H9 (cell line): ENCODE measurements around the gene HIP1R. TPM values are rescaled to one million over a fixed set of nuclear protein-coding genes. Genes with fewer than 3 reads are reported as not detected.

Source experiments
- DNase-seq: peaks from one replicate; pipeline ENCODE4 v3.0.0-alpha.2; 2017
- H2AFZ ChIP-seq: one replicate; pipeline ENCODE4 v1.6.1; 2013; ENCODE audit warnings: mild to moderate bottlenecking, low read length, control low read depth, moderate library complexity
- H2AK5ac ChIP-seq: 2 replicates; pipeline ENCODE4 v1.6.1; 2013; ENCODE audit warnings: low read length, control low read depth, mixed read lengths; ENCODE audit not compliant: insufficient read length
- H2BK120ac ChIP-seq: one replicate; pipeline ENCODE4 v1.6.1; 2013; ENCODE audit warnings: low read depth, mild to moderate bottlenecking, low read length, control low read depth, inconsistent platforms; ENCODE audit not compliant: poor library complexity, severe bottlenecking
- H2BK12ac ChIP-seq: 2 replicates; pipeline ENCODE4 v1.6.1; 2013; ENCODE audit warnings: low read length, control low read depth, mixed read lengths, low read depth; ENCODE audit not compliant: insufficient read length
- H2BK15ac ChIP-seq: 2 replicates; pipeline ENCODE4 v1.6.1; 2013; ENCODE audit warnings: low read depth, low read length, control low read depth
- H2BK20ac ChIP-seq: one replicate; pipeline ENCODE4 v1.6.1; 2013; ENCODE audit warnings: low read depth, mild to moderate bottlenecking, low read length, control low read depth, inconsistent platforms; ENCODE audit not compliant: poor library complexity, severe bottlenecking
- H2BK5ac ChIP-seq: 2 replicates; pipeline ENCODE4 v1.6.1; 2013; ENCODE audit warnings: low read length, control low read depth, mixed read lengths; ENCODE audit not compliant: insufficient read length
- H3K14ac ChIP-seq: 2 replicates; pipeline ENCODE4 v1.6.1; 2013; ENCODE audit warnings: low read length, control low read depth; ENCODE audit not compliant: insufficient read depth
- H3K18ac ChIP-seq: 2 replicates; pipeline ENCODE4 v1.6.1; 2013; ENCODE audit warnings: low read depth, mild to moderate bottlenecking, mixed read lengths, low read length, control low read depth; ENCODE audit not compliant: insufficient read length
- H3K23ac ChIP-seq: 2 replicates; pipeline ENCODE4 v1.6.1; 2013; ENCODE audit warnings: low read length, control low read depth, mixed read lengths, low read depth; ENCODE audit not compliant: insufficient read length
- H3K23me2 ChIP-seq: 2 replicates; pipeline ENCODE4 v1.6.1; 2013; ENCODE audit warnings: low read depth, mild to moderate bottlenecking, mixed read lengths, low read length, control low read depth; ENCODE audit not compliant: insufficient read length, poor library complexity, severe bottlenecking
- H3K27ac ChIP-seq: 2 replicates; pipeline ENCODE4 v1.5.1; 2013; ENCODE audit warnings: low read length, control low read depth, mixed read lengths, low read depth; ENCODE audit not compliant: insufficient read length
- H3K27me3 ChIP-seq: 2 replicates; pipeline ENCODE4 v1.6.1; 2013; ENCODE audit warnings: low read length, control low read depth, inconsistent platforms; ENCODE audit not compliant: insufficient read depth
- H3K4ac ChIP-seq: 2 replicates; pipeline ENCODE4 v1.6.1; 2013; ENCODE audit warnings: low read depth, mild to moderate bottlenecking, control low read depth, inconsistent platforms, low read length, moderate library complexity
- H3K4me1 ChIP-seq: 2 replicates; pipeline ENCODE4 v1.6.1; 2013; ENCODE audit warnings: low read length, control low read depth, inconsistent platforms; ENCODE audit not compliant: insufficient read depth
- H3K4me2 ChIP-seq: 2 replicates; pipeline ENCODE4 v1.6.1; 2013; ENCODE audit warnings: low read length, control low read depth, mixed read lengths; ENCODE audit not compliant: insufficient read length, insufficient read depth
- H3K56ac ChIP-seq: 2 replicates; pipeline ENCODE4 v1.6.1; 2013; ENCODE audit warnings: low read depth, mild to moderate bottlenecking, mixed read lengths, low read length, control low read depth; ENCODE audit not compliant: insufficient read length
- H3K79me1 ChIP-seq: 2 replicates; pipeline ENCODE4 v1.6.1; 2013; ENCODE audit warnings: low read depth, mild to moderate bottlenecking, moderate library complexity, low read length, control low read depth, inconsistent platforms; ENCODE audit not compliant: insufficient read depth, poor library complexity, severe bottlenecking
- H3K79me2 ChIP-seq: 2 replicates; pipeline ENCODE4 v1.6.1; 2013; ENCODE audit warnings: low read length, control low read depth, inconsistent platforms; ENCODE audit not compliant: insufficient read depth
- H3K9ac ChIP-seq: 2 replicates; pipeline ENCODE4 v1.6.1; 2013; ENCODE audit warnings: low read length, control low read depth, mixed read lengths; ENCODE audit not compliant: insufficient read length; ENCODE audit errors: extremely low read depth
- H3K9me3 ChIP-seq: one replicate; pipeline ENCODE4 v1.6.1; 2013; ENCODE audit warnings: low read depth, low read length, inconsistent platforms; ENCODE audit not compliant: control insufficient read depth
- H3T11ph ChIP-seq: one replicate; pipeline ENCODE4 v1.6.1; 2013; ENCODE audit warnings: mild to moderate bottlenecking, low read length, control low read depth, inconsistent platforms
- H4K20me1 ChIP-seq: one replicate; pipeline ENCODE4 v1.6.1; 2013; ENCODE audit not compliant: control insufficient read depth, insufficient read length, insufficient read depth
- H4K5ac ChIP-seq: 2 replicates; pipeline ENCODE4 v1.6.1; 2013; ENCODE audit warnings: low read depth, mild to moderate bottlenecking, mixed read lengths, low read length, control low read depth; ENCODE audit not compliant: insufficient read length
- H4K8ac ChIP-seq: replicated peaks from 2 replicates; pipeline ENCODE4 v1.6.1; 2013; ENCODE audit warnings: low read length, control low read depth, mixed read lengths, low read depth; ENCODE audit not compliant: insufficient read length
- H4K91ac ChIP-seq: 2 replicates; pipeline ENCODE4 v1.6.1; 2013; ENCODE audit warnings: low read depth, mild to moderate bottlenecking, moderate library complexity, mixed read lengths, low read length, control low read depth; ENCODE audit not compliant: insufficient read length
- H3K27ac Mint-ChIP-seq, 3 experiments: 2 replicates in 2 of 3; 3 replicates in 1 of 3; pipeline ENCODE4 v1.8.0; 2020 to 2021; ENCODE audit warnings: mixed read lengths in 3 of 3, mild to moderate bottlenecking in 1 of 3, moderate library complexity in 1 of 3
- H3K27me3 Mint-ChIP-seq: 2 replicates; pipeline ENCODE4 v1.8.0; 2021; ENCODE audit warnings: low read depth, mild to moderate bottlenecking, moderate library complexity, mixed read lengths
- H3K36me3 Mint-ChIP-seq, 3 experiments: 2 replicates in 2 of 3; 3 replicates in 1 of 3; pipeline ENCODE4 v1.8.0; 2020 to 2021; ENCODE audit warnings: low read depth in 3 of 3, mixed read lengths in 3 of 3; ENCODE audit not compliant: insufficient read depth in 1 of 3
- H3K4me1 Mint-ChIP-seq, 2 experiments: 2 replicates each; pipeline ENCODE4 v1.8.0; 2020; ENCODE audit warnings: mixed read lengths in 2 of 2
- H3K4me3 Mint-ChIP-seq, 2 experiments: 2 replicates in 1 of 2; 3 replicates in 1 of 2; pipeline ENCODE4 v1.8.0; 2020 to 2021; ENCODE audit warnings: mild to moderate bottlenecking in 2 of 2, mixed read lengths in 2 of 2, moderate library complexity in 1 of 2
- H3K9me3 Mint-ChIP-seq, 2 experiments: 2 replicates in 1 of 2; 3 replicates in 1 of 2; pipeline ENCODE4 v1.8.0; 2020; ENCODE audit warnings: mild to moderate bottlenecking in 2 of 2, mixed read lengths in 2 of 2, moderate library complexity in 1 of 2
- WGBS: extraction: QIAGEN DNeasy Blood & Tissue Kit; methylation state at CpG from one replicate; pipeline ENCODE4 v1.1.7; 2013; ENCODE audit warnings: missing lambda C conversion rate, low lambda C conversion rate, mixed read lengths; ENCODE audit not compliant: insufficient read length; ENCODE audit errors: extremely low coverage; 5-methylcytosine and 5-hydroxymethylcytosine counted together
- total RNA-seq: library from RNA; stranded (reverse); gene quantifications from 2 replicates; pipeline ENCODE4 v1.2.1, GENCODE V29; 2021
- TF ChIP-seq, protein P1 (sequence below): fragments of 200-600 bp; sonication (generic); conservative IDR thresholded peaks from 3 replicates; pipeline ENCODE4 v1.8.0; 2021; ENCODE audit warnings: antibody characterized with exemption, mild to moderate bottlenecking

HIP1R gene
- total RNA-seq, 1 experiment from 2014 or later, result 17.4 TPM

DNA sequence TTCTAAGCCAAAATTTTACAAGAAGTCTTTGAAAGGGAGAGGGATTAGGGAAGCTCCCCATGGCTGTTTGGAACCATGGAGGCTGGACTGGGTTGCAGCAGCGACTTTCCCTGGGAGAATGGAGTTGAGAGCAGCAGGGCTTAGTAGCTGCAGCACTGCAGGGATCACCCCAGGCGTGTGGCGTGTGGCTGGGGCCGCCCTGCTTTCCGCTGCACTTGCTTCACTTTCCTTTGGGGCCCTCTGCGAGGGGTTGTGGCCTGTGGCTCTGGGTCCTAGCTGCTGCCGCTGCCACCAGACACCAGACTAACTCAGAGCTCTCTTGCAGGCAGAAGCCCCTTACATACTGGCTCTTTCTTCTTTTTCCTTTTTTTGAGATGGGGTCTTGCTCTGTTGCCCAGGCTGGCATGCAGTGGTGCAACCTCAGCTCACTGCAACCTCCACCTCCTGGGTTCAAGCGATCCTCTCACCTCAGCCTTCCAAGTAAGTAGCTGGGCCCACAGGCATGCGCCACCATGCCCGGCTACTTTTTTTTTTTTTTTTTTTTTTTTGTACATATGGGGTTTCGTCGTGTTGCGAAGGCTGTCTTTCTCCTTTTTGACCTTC is 35.5 kb upstream of the HIP1R start:
- Mint-ChIP-seq H3K9me3 (no peaks in the 10 kb centered on the region; a peak in 1 of 5 replicates), H3K4me1 (peaks cover 4% of the 10 kb centered on the region in 2 experiments; a peak in 2 of 4 replicates), H3K27ac (no peak overlapping the region), H3K27me3 (no peaks in the 10 kb centered on the region), H3K36me3 (no peaks in the 10 kb centered on the region), H3K4me3 (no peak overlapping the region)
- no peak overlapping the region for H4K5ac ChIP-seq
- H4K91ac ChIP-seq, result no peak overlapping the region
- no peak overlapping the region for H4K8ac ChIP-seq
- no peak overlapping the region for H2BK5ac ChIP-seq
- no peaks in the 10 kb centered on the region for H3K9me3 ChIP-seq
- H3K23ac ChIP-seq, result no peak overlapping the region
- H3K4me2 ChIP-seq, result no peak overlapping the region
- H3K4me1 ChIP-seq, result no peaks in the 10 kb centered on the region
- no CpG with 5 or more reads among the region's 13 CpGs for WGBS
- H3K79me2 ChIP-seq, result no peaks in the 10 kb centered on the region
- no peak overlapping the region for H3K9ac ChIP-seq
- no peak overlapping the region for H2BK12ac ChIP-seq
- no peak overlapping the region for H2AFZ ChIP-seq
- H3K14ac ChIP-seq, result no peak overlapping the region; the same call in 1 of the 2 replicates
- no peak overlapping the region for H2BK120ac ChIP-seq
- TF ChIP-seq, protein P1, sequence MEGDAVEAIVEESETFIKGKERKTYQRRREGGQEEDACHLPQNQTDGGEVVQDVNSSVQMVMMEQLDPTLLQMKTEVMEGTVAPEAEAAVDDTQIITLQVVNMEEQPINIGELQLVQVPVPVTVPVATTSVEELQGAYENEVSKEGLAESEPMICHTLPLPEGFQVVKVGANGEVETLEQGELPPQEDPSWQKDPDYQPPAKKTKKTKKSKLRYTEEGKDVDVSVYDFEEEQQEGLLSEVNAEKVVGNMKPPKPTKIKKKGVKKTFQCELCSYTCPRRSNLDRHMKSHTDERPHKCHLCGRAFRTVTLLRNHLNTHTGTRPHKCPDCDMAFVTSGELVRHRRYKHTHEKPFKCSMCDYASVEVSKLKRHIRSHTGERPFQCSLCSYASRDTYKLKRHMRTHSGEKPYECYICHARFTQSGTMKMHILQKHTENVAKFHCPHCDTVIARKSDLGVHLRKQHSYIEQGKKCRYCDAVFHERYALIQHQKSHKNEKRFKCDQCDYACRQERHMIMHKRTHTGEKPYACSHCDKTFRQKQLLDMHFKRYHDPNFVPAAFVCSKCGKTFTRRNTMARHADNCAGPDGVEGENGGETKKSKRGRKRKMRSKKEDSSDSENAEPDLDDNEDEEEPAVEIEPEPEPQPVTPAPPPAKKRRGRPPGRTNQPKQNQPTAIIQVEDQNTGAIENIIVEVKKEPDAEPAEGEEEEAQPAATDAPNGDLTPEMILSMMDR, result no peak
- H3K27ac ChIP-seq, result no peak overlapping the region
- no peak for DNase-seq
- H2AK5ac ChIP-seq, result no peak overlapping the region
- H4K20me1 ChIP-seq, result no peaks in the 10 kb centered on the region
- H3K79me1 ChIP-seq, result no peaks in the 10 kb centered on the region
- H3K18ac ChIP-seq, result no peak overlapping the region
- no peaks in the 10 kb centered on the region for H3K23me2 ChIP-seq
- H3K27me3 ChIP-seq, result no peaks in the 10 kb centered on the region
- H3K56ac ChIP-seq, result no peak overlapping the region
- no peak overlapping the region for H2BK20ac ChIP-seq
- no peak overlapping the region for H3T11ph ChIP-seq
- no peak overlapping the region for H3K4ac ChIP-seq
- no peak overlapping the region for H2BK15ac ChIP-seq
